CD4-positive, alpha-beta T cell treated with Interferon alpha-2 for 1 hour (primary cell): ENCODE measurements around the gene SPTBN4.
"Not testable (repeated sequence)": the region's sequence is repeated elsewhere in the genome, so short reads cannot be mapped to it uniquely, and the experiment has no call there.

Experiments
- DNase-seq, 2 donors: peaks; one replicate each; pipeline ENCODE4 v3.0.0-alpha.2; 2020 to 2022

Gene SPTBN4

GRCh38 chr19:40621966-40622772 lies 155.4 kb downstream of the SPTBN4 start:
- no peak for DNase-seq

DNA sequence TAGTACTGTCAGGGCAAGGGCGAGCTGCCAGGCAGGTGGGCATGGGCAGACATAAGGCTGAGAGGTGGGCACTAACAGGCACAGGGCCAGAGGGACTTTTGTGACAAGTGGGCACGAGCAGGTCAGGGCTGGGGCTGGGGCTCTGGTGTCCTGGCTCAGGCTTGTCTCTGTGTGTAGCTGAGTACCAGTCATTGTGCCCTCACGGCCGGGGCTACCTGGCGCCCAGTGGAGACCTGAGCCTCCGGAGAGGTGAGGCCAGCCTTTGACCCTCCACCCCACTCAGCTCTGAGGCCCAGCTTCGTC lies 155.9 kb downstream of the SPTBN4 start:
- DNase-seq: no peak

DNA sequence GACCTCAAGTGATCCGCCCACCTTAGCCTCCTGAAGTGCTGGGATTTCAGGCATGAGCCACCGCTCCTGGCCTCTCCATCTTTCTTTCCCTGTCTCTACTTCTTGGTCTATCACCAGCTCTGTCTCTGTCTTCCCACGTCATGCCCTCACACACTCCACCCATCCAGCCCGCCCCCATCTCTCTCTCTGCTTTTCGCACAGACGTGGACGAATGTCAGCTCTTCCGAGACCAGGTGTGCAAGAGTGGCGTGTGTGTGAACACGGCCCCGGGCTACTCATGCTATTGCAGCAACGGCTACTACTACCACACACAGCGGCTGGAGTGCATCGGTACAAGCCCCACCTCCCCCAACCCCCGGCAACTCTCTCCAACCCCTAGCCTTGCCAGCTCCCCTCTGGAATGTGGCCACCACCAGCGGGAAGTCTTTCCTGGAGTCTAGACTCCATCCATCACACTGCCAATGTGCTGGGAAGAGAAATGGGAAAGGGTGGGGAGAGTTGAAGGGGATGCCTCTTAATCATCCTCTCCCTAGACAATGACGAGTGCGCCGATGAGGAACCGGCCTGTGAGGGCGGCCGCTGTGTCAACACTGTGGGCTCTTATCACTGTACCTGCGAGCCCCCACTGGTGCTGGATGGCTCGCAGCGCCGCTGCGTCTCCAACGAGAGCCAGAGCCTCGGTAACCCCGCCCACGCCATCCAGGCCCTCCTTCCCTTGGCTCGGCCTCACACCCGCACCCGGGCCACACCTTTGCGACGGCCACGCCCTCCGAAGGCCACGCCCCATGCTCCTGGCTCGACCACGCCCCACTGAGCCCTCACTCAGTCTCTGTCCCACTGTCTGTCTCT lies 156.8 kb downstream of the SPTBN4 start:
- no peak for DNase-seq

- DNase-seq: not testable (repeated sequence)
Observed at GRCh38 chr19:40624369-40625153, 157.8 kb downstream of the SPTBN4 start.

- DNase-seq: no peak
Observed at GRCh38 chr19:40625406-40626120, 158.8 kb downstream of the SPTBN4 start.
